SK-N-SH (cell line): ENCODE results near the gene MAP4K4. TPM values are rescaled to one million over a fixed set of nuclear protein-coding genes. Genes with fewer than 3 reads are reported as not detected.

Experiments used
- CTCF ChIA-PET: fragments of 300-600, 350-600 bp; formaldehyde crosslinking; extraction: SDS; loops from one replicate; lab custom pipeline; 2021; lab: Yijun Ruan, JAX
- POLR2A ChIA-PET: fragments of 350-600 bp; sonication (Branson Sonifier 250); formaldehyde crosslinking; extraction: SDS; loops from one replicate; lab custom pipeline; 2020; ENCODE audit warnings: antibody characterized with exemption, inconsistent platforms; lab: Yijun Ruan, JAX
- DNase-seq: peaks from one replicate; pipeline ENCODE4 v3.0.0; 2012
- H2AFZ ChIP-seq: fragments of 200-600 bp; sonication (generic); 2 replicates; pipeline ENCODE4 v1.8.1; 2016; ENCODE audit warnings: antibody characterized with exemption, mild to moderate bottlenecking, low read depth
- H3F3A ChIP-seq: fragments of 200-600 bp; sonication (generic); replicated peaks from 2 replicates; pipeline ENCODE3; 2016; ENCODE audit warnings: antibody characterized with exemption, mild to moderate bottlenecking; ENCODE audit not compliant: insufficient read depth
- H3K27ac ChIP-seq, 2 experiments: fragments of 200-500 bp in 1 of 2; fragments of 200-600 bp in 1 of 2; sonication (Bioruptor generic) in 1 of 2; sonication (generic), shearing (Covaris generic) in 1 of 2; 2 replicates each; pipeline versions ENCODE4 v1.5.1 to v1.6.1; 2014 to 2016; ENCODE audit warnings: low read depth in 2 of 2, inconsistent platforms in 1 of 2, low read length in 1 of 2, mild to moderate bottlenecking in 1 of 2, mixed read lengths in 1 of 2
- H3K27me3 ChIP-seq: fragments of 200-600 bp; sonication (generic), shearing (Covaris generic); 2 replicates; pipeline ENCODE4 v1.6.1; 2016; ENCODE audit warnings: mixed run types; ENCODE audit not compliant: insufficient read depth
- H3K36me3 ChIP-seq, 2 experiments: fragments of 200-500 bp in 1 of 2; fragments of 200-600 bp in 1 of 2; sonication (Bioruptor generic) in 1 of 2; sonication (generic) in 1 of 2; replicated peaks in 1 of 2; 2 replicates each; pipeline versions ENCODE3 to v1.5.1; 2014 to 2016; ENCODE audit warnings: low read length in 1 of 2, mild to moderate bottlenecking in 1 of 2; ENCODE audit not compliant: insufficient read depth in 2 of 2, control insufficient read depth in 1 of 2
- H3K4me1 ChIP-seq, 2 experiments: fragments of 200-500 bp in 1 of 2; fragments of 200-600 bp in 1 of 2; sonication (Bioruptor generic) in 1 of 2; sonication (generic), shearing (Covaris generic) in 1 of 2; 2 replicates each; pipeline versions ENCODE4 v1.5.1 to v1.6.1; 2014 to 2016; ENCODE audit warnings: low read depth in 1 of 2, low read length in 1 of 2, mixed run types in 1 of 2; ENCODE audit not compliant: insufficient read depth in 2 of 2, control insufficient read depth in 1 of 2
- H3K4me2 ChIP-seq: fragments of 200-600 bp; sonication (generic), shearing (Covaris generic); 2 replicates; pipeline ENCODE4 v1.6.1; 2017; ENCODE audit warnings: mixed run types
- H3K4me3 ChIP-seq, 2 experiments: fragments of 200-500 bp in 1 of 2; fragments of 200-600 bp in 1 of 2; sonication (Bioruptor generic) in 1 of 2; sonication (generic), shearing (Covaris generic) in 1 of 2; 2 replicates each; pipeline versions ENCODE4 v1.5.1 to v1.8.1; 2014 to 2016; ENCODE audit warnings: low read depth in 2 of 2, inconsistent platforms in 1 of 2, low read length in 1 of 2, mild to moderate bottlenecking in 1 of 2, mixed read lengths in 1 of 2, moderate library complexity in 1 of 2
- H3K79me2 ChIP-seq: fragments of 200-600 bp; sonication (generic); 2 replicates; pipeline ENCODE4 v1.8.1; 2017; ENCODE audit warnings: mild to moderate bottlenecking; ENCODE audit not compliant: insufficient read depth
- H3K9ac ChIP-seq: fragments of 200-600 bp; sonication (generic); 2 replicates; pipeline ENCODE4 v1.6.1; 2017; ENCODE audit warnings: mixed run types
- H3K9me2 ChIP-seq: fragments of 200-600 bp; sonication (generic); 2 replicates; pipeline ENCODE4 v1.6.1; 2017; ENCODE audit warnings: mixed run types
- H3K9me3 ChIP-seq: fragments of 200-600 bp; sonication (generic); 2 replicates; pipeline ENCODE4 v1.6.1; 2017; ENCODE audit warnings: mixed run types, mild to moderate bottlenecking, moderate library complexity
- H4K20me1 ChIP-seq: fragments of 200-600 bp; sonication (generic); 2 replicates; pipeline ENCODE4 v1.6.1; 2017; ENCODE audit warnings: mild to moderate bottlenecking, mixed run types; ENCODE audit not compliant: insufficient read depth
- EZH2phosphoT487 ChIP-seq: fragments of 200-600 bp; sonication (generic); IDR thresholded peaks from 2 replicates; pipeline ENCODE4 v1.6.1; 2017; ENCODE audit warnings: low read depth, mixed run types, mild to moderate bottlenecking, antibody characterized with exemption, moderate library complexity, borderline replicate concordance
- FOSL2 ChIP-seq: IDR thresholded peaks from 2 replicates; pipeline ENCODE4 v1.4.0; 2012; ENCODE audit warnings: low read depth, mild to moderate bottlenecking, moderate library complexity, borderline replicate concordance
- FOXJ3 ChIP-seq: sonication (generic); formaldehyde crosslinking; IDR thresholded peaks from 2 replicates; pipeline ENCODE4 v1.5.1; 2020; ENCODE audit warnings: mild to moderate bottlenecking, missing genetic modification reagents
- JUND ChIP-seq: IDR thresholded peaks from 2 replicates; pipeline ENCODE4 v1.4.0; 2012
- MXI1 ChIP-seq: IDR thresholded peaks from 2 replicates; pipeline ENCODE4 v1.6.1; 2012; ENCODE audit warnings: mild to moderate bottlenecking, low read depth, low read length, improper control_type of control experiment
- NFIC ChIP-seq: IDR thresholded peaks from 2 replicates; pipeline ENCODE4 v1.4.0; 2012; ENCODE audit warnings: borderline replicate concordance
- RCOR1 ChIP-seq: fragments of 150-350 bp; IDR thresholded peaks from 2 replicates; pipeline ENCODE4 v1.6.1; 2017; ENCODE audit warnings: antibody characterized with exemption, low read length
- TCF12 ChIP-seq: IDR thresholded peaks from 2 replicates; pipeline ENCODE4 v1.4.0; 2012
- WGBS: methylation state at CpG from one replicate; pipeline ENCODE4 v1.1.6; 2017; ENCODE audit warnings: low lambda C conversion rate; 5-methylcytosine and 5-hydroxymethylcytosine counted together
- polyA plus RNA-seq, 3 experiments: library from polyadenylated mRNA; depleted of rRNA; stranded (reverse); fragments of >200 nt; gene quantifications; 2 replicates each; pipeline ENCODE4 v1.2.3, GENCODE V29; 2012
- TF ChIP-seq, protein P1 (sequence below): IDR thresholded peaks from 2 replicates; pipeline ENCODE4 v1.4.0; 2012; ENCODE audit warnings: low read depth, borderline replicate concordance
- TF ChIP-seq, protein P2 (sequence below): IDR thresholded peaks from 2 replicates; pipeline ENCODE4; 2012

MAP4K4 gene
- polyA plus RNA-seq, 1 of the 3 experiments (the other 2 are of a cell fraction) = 72.9 TPM

DNA sequence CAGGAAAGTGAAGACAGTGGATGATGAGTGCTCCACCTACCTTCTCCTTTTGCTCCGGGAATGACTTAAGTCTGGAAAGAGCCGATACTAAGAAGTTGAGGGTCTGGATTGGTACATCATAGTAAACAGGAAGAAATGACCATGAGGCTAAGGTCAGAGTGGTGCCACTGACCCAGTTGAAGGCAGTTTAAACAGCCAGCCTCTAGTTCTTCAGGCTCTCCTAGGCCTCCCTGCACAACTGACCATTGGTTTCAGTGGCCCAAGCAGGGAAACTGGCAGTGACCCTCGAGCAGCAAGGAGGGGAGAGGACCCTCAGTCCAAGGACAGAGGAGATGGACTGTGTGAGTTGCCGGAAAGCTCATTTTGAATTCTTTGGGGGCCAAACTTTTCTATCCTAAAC, 119.1 kb downstream of the MAP4K4 start (continued):
- TF ChIP-seq, protein P1, sequence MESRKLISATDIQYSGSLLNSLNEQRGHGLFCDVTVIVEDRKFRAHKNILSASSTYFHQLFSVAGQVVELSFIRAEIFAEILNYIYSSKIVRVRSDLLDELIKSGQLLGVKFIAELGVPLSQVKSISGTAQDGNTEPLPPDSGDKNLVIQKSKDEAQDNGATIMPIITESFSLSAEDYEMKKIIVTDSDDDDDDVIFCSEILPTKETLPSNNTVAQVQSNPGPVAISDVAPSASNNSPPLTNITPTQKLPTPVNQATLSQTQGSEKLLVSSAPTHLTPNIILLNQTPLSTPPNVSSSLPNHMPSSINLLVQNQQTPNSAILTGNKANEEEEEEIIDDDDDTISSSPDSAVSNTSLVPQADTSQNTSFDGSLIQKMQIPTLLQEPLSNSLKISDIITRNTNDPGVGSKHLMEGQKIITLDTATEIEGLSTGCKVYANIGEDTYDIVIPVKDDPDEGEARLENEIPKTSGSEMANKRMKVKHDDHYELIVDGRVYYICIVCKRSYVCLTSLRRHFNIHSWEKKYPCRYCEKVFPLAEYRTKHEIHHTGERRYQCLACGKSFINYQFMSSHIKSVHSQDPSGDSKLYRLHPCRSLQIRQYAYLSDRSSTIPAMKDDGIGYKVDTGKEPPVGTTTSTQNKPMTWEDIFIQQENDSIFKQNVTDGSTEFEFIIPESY = no peak

DNA sequence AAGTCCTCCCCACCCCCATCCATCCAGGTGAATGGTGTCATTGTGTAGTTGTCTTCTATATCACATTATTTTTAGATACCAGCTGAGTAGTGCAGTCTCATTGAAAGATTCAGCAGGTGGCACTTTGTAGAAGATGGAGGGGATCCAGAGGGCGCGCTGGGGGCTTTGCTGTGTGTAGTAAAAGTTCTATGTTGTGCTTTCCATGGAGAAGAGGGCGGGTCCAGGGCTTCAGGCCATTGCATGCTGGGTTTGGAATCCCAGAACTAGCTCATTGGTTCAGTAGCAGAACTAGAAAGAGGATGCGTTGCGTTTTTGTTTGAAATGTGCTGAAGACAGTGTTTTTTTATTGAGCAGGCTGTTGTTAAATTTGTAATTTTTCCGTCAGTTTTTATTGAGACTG, 120.0 kb downstream of the MAP4K4 start:
- Histone ChIP-seq H3K27me3 (no peaks in the 10 kb centered on the region), H2AFZ (no peak overlapping the region), H3F3A (peaks cover 21% of the 10 kb centered on the region), H3K4me3 (no peak overlapping the region), H3K79me2 (peaks cover 100% of the 10 kb centered on the region), H3K9ac (no peak overlapping the region), H3K27ac (peak overlapping the region in 1 of 2 experiments; percentile 78; a peak in 1 of 4 replicates), H3K9me2 (no peaks in the 10 kb centered on the region), H3K4me1 (peaks cover 36 to 49% of the 10 kb centered on the region in 2 experiments), H3K9me3 (no peaks in the 10 kb centered on the region), H3K36me3 (peaks cover 0 to 6% of the 10 kb centered on the region in 2 experiments), H4K20me1 (peaks cover 99% of the 10 kb centered on the region), H3K4me2 (no peak overlapping the region)
- POLR2A ChIA-PET = interaction anchor here (0.7 kb wide), 1 partner anchor 121 kb away, joined by 3 read pairs; no protein-coding TSS in a partner anchor
- no peak for DNase-seq
- CTCF ChIA-PET = interaction anchor here (3.7 kb wide), 1 partner anchor 13 kb away, joined by 18 read pairs; no protein-coding TSS in a partner anchor
- WGBS = 98% methylated on average over 6 of the region's 6 CpGs
- TF ChIP-seq RCOR1 (no peak), FOSL2 (no peak), EZH2phosphoT487 (no peak), MXI1 (no peak), FOXJ3 (no peak)

DNA sequence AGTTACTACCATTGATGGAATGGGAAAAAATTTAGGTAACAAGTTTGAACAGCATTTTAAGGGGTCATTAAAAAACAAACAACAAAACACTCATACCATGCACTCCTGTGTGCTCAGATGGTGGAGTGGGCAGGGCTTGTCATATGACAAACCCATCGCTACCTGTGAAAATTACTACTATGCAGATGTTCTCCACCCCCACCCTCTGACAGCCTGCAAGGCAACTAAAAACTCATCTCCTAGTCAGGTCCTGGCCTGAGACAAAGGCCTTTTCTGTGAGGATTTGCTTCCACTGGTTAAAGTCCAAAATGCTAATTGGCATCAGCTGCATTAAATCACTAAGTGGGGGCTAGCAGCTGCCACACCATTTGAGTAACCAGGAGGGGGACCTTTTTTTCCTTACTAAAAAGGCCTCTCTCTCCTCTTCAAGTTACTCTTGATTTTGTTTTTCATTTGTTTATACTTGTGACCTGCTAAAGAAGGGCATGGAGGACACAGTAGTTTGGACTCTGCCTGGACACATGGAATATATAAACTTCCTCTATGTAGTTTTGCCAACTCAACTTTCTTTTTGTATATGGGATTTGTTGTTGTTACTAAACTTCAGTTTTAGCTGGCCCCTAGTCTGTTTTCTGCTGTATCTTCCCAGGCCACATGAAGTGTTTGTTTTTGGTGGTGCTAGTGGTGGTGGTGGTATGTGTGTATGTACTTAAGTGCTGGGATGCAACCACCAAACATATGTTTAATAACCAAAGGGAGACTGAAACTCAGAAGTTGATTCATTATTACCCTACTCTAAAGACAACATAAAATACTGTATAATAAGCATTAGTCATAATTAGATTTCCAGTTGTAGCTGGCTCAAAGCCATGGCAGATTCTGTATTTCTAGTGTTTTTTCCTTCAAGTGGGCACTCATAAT, 121.3 kb downstream of the MAP4K4 start:
- Histone ChIP-seq H3K9ac (no peak overlapping the region), H3K4me1 (peaks cover 38 to 56% of the 10 kb centered on the region in 2 experiments), H3K36me3 (peaks cover 0 to 7% of the 10 kb centered on the region in 2 experiments), H3K27me3 (no peaks in the 10 kb centered on the region), H4K20me1 (peaks cover 100% of the 10 kb centered on the region)
- TF ChIP-seq NFIC (peak; percentile 58; the same call in 1 of the 2 replicates), JUND (peak; percentile 17), EZH2phosphoT487 (no peak), FOXJ3 (no peak), TCF12 (peak; percentile 14; the same call in 1 of the 2 replicates)
- TF ChIP-seq, protein P2, sequence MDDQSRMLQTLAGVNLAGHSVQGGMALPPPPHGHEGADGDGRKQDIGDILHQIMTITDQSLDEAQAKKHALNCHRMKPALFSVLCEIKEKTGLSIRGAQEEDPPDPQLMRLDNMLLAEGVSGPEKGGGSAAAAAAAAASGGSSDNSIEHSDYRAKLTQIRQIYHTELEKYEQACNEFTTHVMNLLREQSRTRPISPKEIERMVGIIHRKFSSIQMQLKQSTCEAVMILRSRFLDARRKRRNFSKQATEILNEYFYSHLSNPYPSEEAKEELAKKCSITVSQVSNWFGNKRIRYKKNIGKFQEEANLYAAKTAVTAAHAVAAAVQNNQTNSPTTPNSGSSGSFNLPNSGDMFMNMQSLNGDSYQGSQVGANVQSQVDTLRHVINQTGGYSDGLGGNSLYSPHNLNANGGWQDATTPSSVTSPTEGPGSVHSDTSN = 0 out of 2 replicates have a peak, but pooled peaks have one; percentile 7
- TF ChIP-seq, all 33 proteins: peak for 4
- Histone ChIP-seq H3K4me3 (no peak overlapping the region), H3K27ac (peak overlapping the region; percentile 69 to 78), H2AFZ (no peak overlapping the region), H3K79me2 (peaks cover 100% of the 10 kb centered on the region), H3K9me2 (no peaks in the 10 kb centered on the region), H3K4me2 (peak overlapping the region; percentile 72), H3F3A (peaks cover 21% of the 10 kb centered on the region), H3K9me3 (no peaks in the 10 kb centered on the region)
- POLR2A ChIA-PET = no interaction called here
- CTCF ChIA-PET = interaction anchor here (0.6 to 3.7 kb wide), 2 partner anchors 9 to 12 kb away, joined by 3 to 18 read pairs; no protein-coding TSS in a partner anchor
- 80% methylated on average over 1 of the region's 1 CpG for WGBS
- DNase-seq = no peak
